HepG2 (cell line): ENCODE measurements around the gene PSMD1. TPM values are rescaled to one million over a fixed set of nuclear protein-coding genes. Genes with fewer than 3 reads are reported as not detected.

Source experiments
- AKAP8 ChIP-seq: sonication (generic); formaldehyde crosslinking; IDR thresholded peaks from 2 replicates; pipeline ENCODE4 v1.5.1; 2020; ENCODE audit warnings: mild to moderate bottlenecking, missing genetic modification reagents
- CENPX ChIP-seq: sonication (generic); formaldehyde crosslinking; IDR thresholded peaks from 2 replicates; pipeline ENCODE4 v1.9.0; 2021; ENCODE audit warnings: mild to moderate bottlenecking, missing genetic modification reagents, moderate library complexity
- FOXA1 ChIP-seq, 2 experiments: fragments of 450-650 bp in 1 of 2; sonication (generic) in 1 of 2; formaldehyde crosslinking in 1 of 2; IDR thresholded peaks; 2 replicates each; pipeline versions ENCODE4 v1.4.0 to v1.6.1; 2016 to 2020; ENCODE audit warnings: missing genetic modification reagents in 1 of 2
- KAT8 ChIP-seq: IDR thresholded peaks from 2 replicates; pipeline ENCODE4 v1.6.1; 2016; ENCODE audit warnings: missing genetic modification reagents, missing compliant biosample characterization
- NR2C2 ChIP-seq: sonication (generic); formaldehyde crosslinking; IDR thresholded peaks from 2 replicates; pipeline ENCODE4 v1.4.0; 2020; ENCODE audit warnings: missing genetic modification reagents, mild to moderate bottlenecking, moderate library complexity, borderline replicate concordance
- PPARG ChIP-seq: conservative IDR thresholded peaks from 2 replicates; pipeline ENCODE4 v1.6.1; 2016; ENCODE audit warnings: missing biosample characterization, missing genetic modification reagents
- RBFOX2 ChIP-seq: fragments of 200-400 bp; formaldehyde crosslinking; IDR thresholded peaks from 2 replicates; pipeline ENCODE4 v1.6.1; 2017; ENCODE audit warnings: low read depth, mild to moderate bottlenecking, low read length
- SYNCRIP ChIP-seq: fragments of 200-400 bp; formaldehyde crosslinking; IDR thresholded peaks from 2 replicates; pipeline ENCODE4 v1.6.1; 2018; ENCODE audit warnings: mild to moderate bottlenecking, low read depth, low read length; ENCODE audit not compliant: insufficient read depth
- TBX2 ChIP-seq: sonication (generic); formaldehyde crosslinking; IDR thresholded peaks from 2 replicates; pipeline ENCODE4 v1.5.0; 2020; ENCODE audit warnings: missing genetic modification reagents, mild to moderate bottlenecking, borderline replicate concordance
- TEAD3 ChIP-seq: optimal IDR thresholded peaks from 2 replicates; pipeline ENCODE3; 2016; ENCODE audit warnings: borderline replicate concordance
- ZNF337 ChIP-seq: sonication (generic); formaldehyde crosslinking; IDR thresholded peaks from 2 replicates; pipeline ENCODE4 v1.5.1; 2020; ENCODE audit warnings: missing genetic modification reagents, low read depth, mild to moderate bottlenecking, borderline replicate concordance
- ZNF34 ChIP-seq: sonication (generic); formaldehyde crosslinking; IDR thresholded peaks from 2 replicates; pipeline ENCODE4 v1.4.0; 2020; ENCODE audit warnings: mild to moderate bottlenecking, missing genetic modification reagents, borderline replicate concordance
- ZNF430 ChIP-seq: sonication (generic); formaldehyde crosslinking; IDR thresholded peaks from 2 replicates; pipeline ENCODE4 v1.9.0; 2021; ENCODE audit warnings: mild to moderate bottlenecking, missing genetic modification reagents
- ZNF543 ChIP-seq: sonication (generic); formaldehyde crosslinking; IDR thresholded peaks from 2 replicates; pipeline ENCODE4 v1.4.0; 2020; ENCODE audit warnings: mild to moderate bottlenecking, missing genetic modification reagents
- ZNF572 ChIP-seq: sonication (generic); formaldehyde crosslinking; IDR thresholded peaks from 2 replicates; pipeline ENCODE4 v1.5.1; 2020; ENCODE audit warnings: mild to moderate bottlenecking, missing genetic modification reagents
- ZNF589 ChIP-seq: sonication (generic); formaldehyde crosslinking; conservative IDR thresholded peaks from 2 replicates; pipeline ENCODE4 v1.8.0; 2022; ENCODE audit warnings: mild to moderate bottlenecking, moderate library complexity, missing genetic modification reagents
- polyA plus RNA-seq, 8 experiments: library from polyadenylated mRNA; depleted of rRNA in 3 of 8; stranded (reverse) in 7 of 8; unstranded in 1 of 8; fragments of >200 nt; fragmentation: Illumina TruSeq in 4 of 8; extraction: Trizol in 4 of 8; gene quantifications; 2 replicates each; pipeline versions ENCODE4 v1.2.1 to v1.2.3, GENCODE V29; 2011 to 2016; ENCODE audit warnings: low read depth in 4 of 8, missing spikeins in 1 of 8, mixed read lengths in 1 of 8; ENCODE audit not compliant: insufficient read depth in 1 of 8
- total RNA-seq, 5 experiments: library from RNA; depleted of rRNA; stranded (reverse); fragments of >200 nt; fragmentation: Illumina TruSeq; extraction: Trizol; gene quantifications; 2 replicates each; pipeline ENCODE4 v1.2.3, GENCODE V29; 2016; ENCODE audit warnings: low read depth in 1 of 5
- TF ChIP-seq, protein P1 (sequence below): sonication (generic); formaldehyde crosslinking; IDR thresholded peaks from 2 replicates; pipeline ENCODE4 v1.5.1; 2020; ENCODE audit warnings: missing genetic modification reagents, mild to moderate bottlenecking, borderline replicate concordance
- TF ChIP-seq, protein P2 (sequence below): IDR thresholded peaks from 2 replicates; pipeline ENCODE4 v1.6.1; 2016; ENCODE audit warnings: control low read depth
- TF ChIP-seq, protein P3 (sequence below): IDR thresholded peaks from 2 replicates; pipeline ENCODE4 v1.6.1; 2018; ENCODE audit warnings: missing genetic modification reagents, mild to moderate bottlenecking, missing compliant biosample characterization
- TF ChIP-seq, protein P4 (sequence below): sonication (generic); formaldehyde crosslinking; IDR thresholded peaks from 2 replicates; pipeline ENCODE4 v1.4.0; 2020; ENCODE audit warnings: missing genetic modification reagents
- TF ChIP-seq, protein P5 (sequence below): sonication (generic); formaldehyde crosslinking; IDR thresholded peaks from 2 replicates; pipeline ENCODE4 v1.4.0; 2020; ENCODE audit warnings: missing genetic modification reagents

Gene PSMD1
- total and polyA plus RNA-seq, 2 of the 13 experiments (the other 11 are each of a cell fraction or from before 2014, with no cell fraction given): 136 to 191 TPM

DNA sequence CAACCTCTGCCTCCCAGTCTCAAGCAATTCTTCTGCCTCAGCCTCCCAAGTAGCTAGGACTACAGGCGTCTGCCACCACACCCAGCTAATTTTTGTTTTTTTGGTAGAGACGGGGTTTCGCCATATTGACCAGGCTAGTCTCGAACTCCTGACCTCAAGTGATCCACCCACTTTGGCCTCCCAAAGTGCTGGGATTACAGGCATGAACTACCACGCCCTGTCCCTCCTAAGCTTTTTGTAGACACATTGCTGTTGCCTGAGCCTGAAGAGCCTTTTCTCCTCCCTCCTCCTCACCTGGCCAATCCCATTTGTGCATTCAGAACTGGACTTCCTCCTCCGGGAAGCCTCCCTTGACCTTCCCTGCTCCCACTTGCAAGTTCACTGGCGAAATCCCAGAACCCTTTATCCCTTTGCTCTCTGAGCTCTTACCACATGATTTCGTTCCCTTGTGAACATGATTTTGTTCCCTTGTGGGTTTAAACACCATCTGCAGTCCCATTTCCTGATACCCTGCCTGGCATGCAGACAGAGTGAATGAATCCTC, 16.8 kb upstream of the PSMD1 start (continued):
- TF ChIP-seq, protein P1, sequence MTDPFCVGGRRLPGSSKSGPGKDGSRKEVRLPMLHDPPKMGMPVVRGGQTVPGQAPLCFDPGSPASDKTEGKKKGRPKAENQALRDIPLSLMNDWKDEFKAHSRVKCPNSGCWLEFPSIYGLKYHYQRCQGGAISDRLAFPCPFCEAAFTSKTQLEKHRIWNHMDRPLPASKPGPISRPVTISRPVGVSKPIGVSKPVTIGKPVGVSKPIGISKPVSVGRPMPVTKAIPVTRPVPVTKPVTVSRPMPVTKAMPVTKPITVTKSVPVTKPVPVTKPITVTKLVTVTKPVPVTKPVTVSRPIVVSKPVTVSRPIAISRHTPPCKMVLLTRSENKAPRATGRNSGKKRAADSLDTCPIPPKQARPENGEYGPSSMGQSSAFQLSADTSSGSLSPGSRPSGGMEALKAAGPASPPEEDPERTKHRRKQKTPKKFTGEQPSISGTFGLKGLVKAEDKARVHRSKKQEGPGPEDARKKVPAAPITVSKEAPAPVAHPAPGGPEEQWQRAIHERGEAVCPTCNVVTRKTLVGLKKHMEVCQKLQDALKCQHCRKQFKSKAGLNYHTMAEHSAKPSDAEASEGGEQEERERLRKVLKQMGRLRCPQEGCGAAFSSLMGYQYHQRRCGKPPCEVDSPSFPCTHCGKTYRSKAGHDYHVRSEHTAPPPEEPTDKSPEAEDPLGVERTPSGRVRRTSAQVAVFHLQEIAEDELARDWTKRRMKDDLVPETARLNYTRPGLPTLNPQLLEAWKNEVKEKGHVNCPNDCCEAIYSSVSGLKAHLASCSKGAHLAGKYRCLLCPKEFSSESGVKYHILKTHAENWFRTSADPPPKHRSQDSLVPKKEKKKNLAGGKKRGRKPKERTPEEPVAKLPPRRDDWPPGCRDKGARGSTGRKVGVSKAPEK (CRISPR knock-in tag): peak; percentile 81; the same call in 1 of the 2 replicates
- peak; percentile 65; the same call in 1 of the 2 replicates for TF ChIP-seq ZNF337
- TF ChIP-seq FOXA1 (IDR thresholded peaks at IDR 0.05): no peak
- TF ChIP-seq FOXA1 (CRISPR knock-in tag; IDR thresholded peaks at IDR 0.05): peak; percentile 35; the same call in 1 of the 2 replicates
- TF ChIP-seq, protein P2, sequence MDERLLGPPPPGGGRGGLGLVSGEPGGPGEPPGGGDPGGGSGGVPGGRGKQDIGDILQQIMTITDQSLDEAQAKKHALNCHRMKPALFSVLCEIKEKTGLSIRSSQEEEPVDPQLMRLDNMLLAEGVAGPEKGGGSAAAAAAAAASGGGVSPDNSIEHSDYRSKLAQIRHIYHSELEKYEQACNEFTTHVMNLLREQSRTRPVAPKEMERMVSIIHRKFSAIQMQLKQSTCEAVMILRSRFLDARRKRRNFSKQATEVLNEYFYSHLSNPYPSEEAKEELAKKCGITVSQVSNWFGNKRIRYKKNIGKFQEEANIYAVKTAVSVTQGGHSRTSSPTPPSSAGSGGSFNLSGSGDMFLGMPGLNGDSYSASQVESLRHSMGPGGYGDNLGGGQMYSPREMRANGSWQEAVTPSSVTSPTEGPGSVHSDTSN: no peak
- TF ChIP-seq KAT8 (CRISPR knock-in tag): no peak
- no peak for TF ChIP-seq ZNF589 (CRISPR knock-in tag)
- no peak for TF ChIP-seq ZNF430
- TF ChIP-seq, protein P3, sequence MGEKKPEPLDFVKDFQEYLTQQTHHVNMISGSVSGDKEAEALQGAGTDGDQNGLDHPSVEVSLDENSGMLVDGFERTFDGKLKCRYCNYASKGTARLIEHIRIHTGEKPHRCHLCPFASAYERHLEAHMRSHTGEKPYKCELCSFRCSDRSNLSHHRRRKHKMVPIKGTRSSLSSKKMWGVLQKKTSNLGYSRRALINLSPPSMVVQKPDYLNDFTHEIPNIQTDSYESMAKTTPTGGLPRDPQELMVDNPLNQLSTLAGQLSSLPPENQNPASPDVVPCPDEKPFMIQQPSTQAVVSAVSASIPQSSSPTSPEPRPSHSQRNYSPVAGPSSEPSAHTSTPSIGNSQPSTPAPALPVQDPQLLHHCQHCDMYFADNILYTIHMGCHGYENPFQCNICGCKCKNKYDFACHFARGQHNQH (CRISPR knock-in tag): peak; percentile 53; the same call in 1 of the 2 replicates
- peak; percentile 59 for TF ChIP-seq PPARG (CRISPR knock-in tag)
- TF ChIP-seq SYNCRIP: no peak
- no peak for TF ChIP-seq ZNF572 (CRISPR knock-in tag)
- peak; percentile 37; the same call in 1 of the 2 replicates for TF ChIP-seq TBX2 (CRISPR knock-in tag)
- no peak for TF ChIP-seq ZNF34 (CRISPR knock-in tag)
- TF ChIP-seq CENPX (CRISPR knock-in tag): no peak
- TF ChIP-seq, protein P4, sequence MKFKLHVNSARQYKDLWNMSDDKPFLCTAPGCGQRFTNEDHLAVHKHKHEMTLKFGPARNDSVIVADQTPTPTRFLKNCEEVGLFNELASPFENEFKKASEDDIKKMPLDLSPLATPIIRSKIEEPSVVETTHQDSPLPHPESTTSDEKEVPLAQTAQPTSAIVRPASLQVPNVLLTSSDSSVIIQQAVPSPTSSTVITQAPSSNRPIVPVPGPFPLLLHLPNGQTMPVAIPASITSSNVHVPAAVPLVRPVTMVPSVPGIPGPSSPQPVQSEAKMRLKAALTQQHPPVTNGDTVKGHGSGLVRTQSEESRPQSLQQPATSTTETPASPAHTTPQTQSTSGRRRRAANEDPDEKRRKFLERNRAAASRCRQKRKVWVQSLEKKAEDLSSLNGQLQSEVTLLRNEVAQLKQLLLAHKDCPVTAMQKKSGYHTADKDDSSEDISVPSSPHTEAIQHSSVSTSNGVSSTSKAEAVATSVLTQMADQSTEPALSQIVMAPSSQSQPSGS (CRISPR knock-in tag): 0 out of 2 replicates have a peak, but pooled peaks have one; percentile 12
- TF ChIP-seq TEAD3 (CRISPR knock-in tag): peak; percentile 62
- peak; percentile 84 for TF ChIP-seq AKAP8
- TF ChIP-seq NR2C2 (CRISPR knock-in tag): 0 out of 2 replicates have a peak, but pooled peaks have one; percentile 26
- peak; percentile 75 for TF ChIP-seq ZNF543
- TF ChIP-seq RBFOX2: peak; percentile 34; the same call in 1 of the 2 replicates
- TF ChIP-seq, protein P5, sequence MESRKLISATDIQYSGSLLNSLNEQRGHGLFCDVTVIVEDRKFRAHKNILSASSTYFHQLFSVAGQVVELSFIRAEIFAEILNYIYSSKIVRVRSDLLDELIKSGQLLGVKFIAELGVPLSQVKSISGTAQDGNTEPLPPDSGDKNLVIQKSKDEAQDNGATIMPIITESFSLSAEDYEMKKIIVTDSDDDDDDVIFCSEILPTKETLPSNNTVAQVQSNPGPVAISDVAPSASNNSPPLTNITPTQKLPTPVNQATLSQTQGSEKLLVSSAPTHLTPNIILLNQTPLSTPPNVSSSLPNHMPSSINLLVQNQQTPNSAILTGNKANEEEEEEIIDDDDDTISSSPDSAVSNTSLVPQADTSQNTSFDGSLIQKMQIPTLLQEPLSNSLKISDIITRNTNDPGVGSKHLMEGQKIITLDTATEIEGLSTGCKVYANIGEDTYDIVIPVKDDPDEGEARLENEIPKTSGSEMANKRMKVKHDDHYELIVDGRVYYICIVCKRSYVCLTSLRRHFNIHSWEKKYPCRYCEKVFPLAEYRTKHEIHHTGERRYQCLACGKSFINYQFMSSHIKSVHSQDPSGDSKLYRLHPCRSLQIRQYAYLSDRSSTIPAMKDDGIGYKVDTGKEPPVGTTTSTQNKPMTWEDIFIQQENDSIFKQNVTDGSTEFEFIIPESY (CRISPR knock-in tag): no peak; the same call in 1 of the 2 replicates
